Spleen (tissue), 11 donors: ENCODE results near the gene TRIM58. TPM values are rescaled to one million over a fixed set of nuclear protein-coding genes. Genes with fewer than 3 reads are reported as not detected.

Source experiments
- DNase-seq: peaks from one replicate; pipeline ENCODE4 v3.0.0-alpha.2; 2020
- H3K27ac ChIP-seq, 8 donors: fragments of 200-600 bp; sonication (generic) in 7 of 8; 1 replicate in 4 of 8; 2 replicates in 4 of 8; pipeline versions ENCODE4 v1.5.0 to v1.8.0; 2016 to 2021; ENCODE audit warnings: inconsistent platforms in 4 of 8, mild to moderate bottlenecking in 4 of 8, moderate library complexity in 1 of 8
- H3K27me3 ChIP-seq, 7 donors: fragments of 200-600 bp; sonication (generic) in 6 of 7; replicated peaks in 1 of 7; 1 replicate in 4 of 7; 2 replicates in 3 of 7; pipeline versions ENCODE4 v1.5.0 to v1.8.0; 2016 to 2021; ENCODE audit warnings: inconsistent platforms in 3 of 7, mild to moderate bottlenecking in 1 of 7
- H3K36me3 ChIP-seq, 6 donors: fragments of 200-600 bp; sonication (generic) in 5 of 6; 1 replicate in 4 of 6; 2 replicates in 2 of 6; pipeline versions ENCODE4 v1.5.0 to v1.8.0; 2016 to 2021; ENCODE audit warnings: inconsistent platforms in 2 of 6
- H3K4me1 ChIP-seq, 6 donors: fragments of 200-600 bp; sonication (generic) in 5 of 6; 1 replicate in 3 of 6; 2 replicates in 3 of 6; pipeline versions ENCODE4 v1.5.0 to v1.8.0; 2016 to 2021; ENCODE audit warnings: inconsistent platforms in 3 of 6
- H3K4me3 ChIP-seq, 8 donors: fragments of 200-600 bp; sonication (generic) in 7 of 8; 1 replicate in 4 of 8; 2 replicates in 4 of 8; pipeline versions ENCODE4 v1.5.0 to v1.8.0; 2016 to 2021; ENCODE audit warnings: inconsistent platforms in 4 of 8, mild to moderate bottlenecking in 4 of 8, moderate library complexity in 2 of 8
- H3K9me3 ChIP-seq, 8 donors: fragments of 200-600 bp; sonication (generic) in 7 of 8; 1 replicate in 4 of 8; 2 replicates in 4 of 8; pipeline versions ENCODE4 v1.5.0 to v1.8.0; 2016 to 2021; ENCODE audit warnings: inconsistent platforms in 4 of 8
- POLR2A ChIP-seq, 3 donors: fragments of 450-650 bp; IDR thresholded peaks; one replicate each; pipeline ENCODE4 v1.5.1; 2017; ENCODE audit warnings: antibody characterized with exemption in 3 of 3, mild to moderate bottlenecking in 1 of 3
- POLR2AphosphoS5 ChIP-seq, 3 donors: sonication (generic); formaldehyde crosslinking; IDR thresholded peaks; one replicate each; pipeline ENCODE4 v1.5.1; 2017; ENCODE audit warnings: antibody characterized with exemption in 3 of 3
- WGBS, 5 donors: extraction: QIAGEN DNeasy Blood & Tissue Kit in 3 of 5; methylation state at CpG; one replicate each; pipeline versions ENCODE4 v1.1.5 to v1.1.7; 2013 to 2018; 5-methylcytosine and 5-hydroxymethylcytosine counted together
- intact Hi-C: fragments of 100-400 bp; cut with DNase I; formaldehyde crosslinking; loops from one replicate; pipeline ENCODE4 v1.15.0; 2023; ENCODE audit warnings: low total_unique reads
- polyA plus RNA-seq, 3 donors: library from polyadenylated mRNA; stranded (reverse); fragments of 200-250 nt; gene quantifications; one replicate each; pipeline ENCODE4 v1.2.1, GENCODE V29; 2013
- total RNA-seq, 7 donors: library from RNA; depleted of rRNA in 3 of 7; stranded (reverse); fragments of >200 nt in 3 of 7; fragmentation: NEBNext Ultra II Directional in 4 of 7; extraction: Animal tissue kit (Norgen Biotek cat#: 25700) in 4 of 7; gene quantifications; one replicate each; pipeline versions ENCODE4 v1.1.0 to v1.2.1, GENCODE V29; 2016 to 2021
- TF ChIP-seq, protein P1 (sequence below), 11 experiments: fragments of 200-600 bp in 7 of 11; fragments of 450-650 bp in 4 of 11; sonication (generic) in 4 of 11; IDR thresholded peaks in 8 of 11; conservative IDR thresholded peaks in 3 of 11; 1 replicate in 7 of 11; 2 replicates in 4 of 11; pipeline versions ENCODE4 v1.4.0 to v1.8.0; 2016 to 2021; ENCODE audit warnings: antibody characterized with exemption in 11 of 11, inconsistent platforms in 4 of 11, mild to moderate bottlenecking in 1 of 11
- donor health status: healthy with polysubstance abuse.
- donor health status: DM: no; HTN: no; CAD: no; lungs with moderate emphysema.
- donor health status: DM: no; HTN: no; CAD: no.
- donor health status: Bipolar disorder and iron deficiency.
- donor health status: healthy.
- donor health status: DM: no; HTN: no; CAD: no.
- donor health status: DM: yes; HTN: yes; CAD: no.

Gene TRIM58
- total and polyA plus RNA-seq, 10 donors: 0.17 to 68.8 (median 5.8) TPM

DNA sequence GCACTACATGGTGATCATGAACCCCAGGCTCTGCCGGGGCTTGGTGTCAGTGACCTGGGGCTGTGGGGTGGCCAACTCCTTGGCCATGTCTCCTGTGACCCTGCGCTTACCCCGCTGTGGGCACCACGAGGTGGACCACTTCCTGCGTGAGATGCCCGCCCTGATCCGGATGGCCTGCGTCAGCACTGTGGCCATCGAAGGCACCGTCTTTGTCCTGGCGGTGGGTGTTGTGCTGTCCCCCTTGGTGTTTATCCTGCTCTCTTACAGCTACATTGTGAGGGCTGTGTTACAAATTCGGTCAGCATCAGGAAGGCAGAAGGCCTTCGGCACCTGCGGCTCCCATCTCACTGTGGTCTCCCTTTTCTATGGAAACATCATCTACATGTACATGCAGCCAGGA lies 39.0 kb downstream of the TRIM58 start:
- WGBS, 5 donors: 86 to 91% (median 88%) methylated on average over 13 to 14 of the region's 14 CpGs
- TF ChIP-seq, protein P1, sequence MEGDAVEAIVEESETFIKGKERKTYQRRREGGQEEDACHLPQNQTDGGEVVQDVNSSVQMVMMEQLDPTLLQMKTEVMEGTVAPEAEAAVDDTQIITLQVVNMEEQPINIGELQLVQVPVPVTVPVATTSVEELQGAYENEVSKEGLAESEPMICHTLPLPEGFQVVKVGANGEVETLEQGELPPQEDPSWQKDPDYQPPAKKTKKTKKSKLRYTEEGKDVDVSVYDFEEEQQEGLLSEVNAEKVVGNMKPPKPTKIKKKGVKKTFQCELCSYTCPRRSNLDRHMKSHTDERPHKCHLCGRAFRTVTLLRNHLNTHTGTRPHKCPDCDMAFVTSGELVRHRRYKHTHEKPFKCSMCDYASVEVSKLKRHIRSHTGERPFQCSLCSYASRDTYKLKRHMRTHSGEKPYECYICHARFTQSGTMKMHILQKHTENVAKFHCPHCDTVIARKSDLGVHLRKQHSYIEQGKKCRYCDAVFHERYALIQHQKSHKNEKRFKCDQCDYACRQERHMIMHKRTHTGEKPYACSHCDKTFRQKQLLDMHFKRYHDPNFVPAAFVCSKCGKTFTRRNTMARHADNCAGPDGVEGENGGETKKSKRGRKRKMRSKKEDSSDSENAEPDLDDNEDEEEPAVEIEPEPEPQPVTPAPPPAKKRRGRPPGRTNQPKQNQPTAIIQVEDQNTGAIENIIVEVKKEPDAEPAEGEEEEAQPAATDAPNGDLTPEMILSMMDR (IDR thresholded peaks at IDR 0.05 in 8 of 11, conservative IDR thresholded peaks at IDR 0.05 in 3 of 11): no peak
- TF ChIP-seq POLR2AphosphoS5 (IDR thresholded peaks at IDR 0.05) (no peak), POLR2A (IDR thresholded peaks at IDR 0.05) (no peak)
- no peak overlapping the region for H3K27ac ChIP-seq
- no peaks in the 10 kb centered on the region for H3K4me1 ChIP-seq
- no peaks in the 10 kb centered on the region for H3K27me3 ChIP-seq
- no peak for DNase-seq
- intact Hi-C loops: no loop called here
- no peak overlapping the region for H3K4me3 ChIP-seq
- peaks cover 0 to 10% (median 0%) of the 10 kb centered on the region in 6 donors for H3K36me3 ChIP-seq
- H3K9me3 ChIP-seq: peaks cover 0 to 42% (median 0%) of the 10 kb centered on the region in 8 donors

DNA sequence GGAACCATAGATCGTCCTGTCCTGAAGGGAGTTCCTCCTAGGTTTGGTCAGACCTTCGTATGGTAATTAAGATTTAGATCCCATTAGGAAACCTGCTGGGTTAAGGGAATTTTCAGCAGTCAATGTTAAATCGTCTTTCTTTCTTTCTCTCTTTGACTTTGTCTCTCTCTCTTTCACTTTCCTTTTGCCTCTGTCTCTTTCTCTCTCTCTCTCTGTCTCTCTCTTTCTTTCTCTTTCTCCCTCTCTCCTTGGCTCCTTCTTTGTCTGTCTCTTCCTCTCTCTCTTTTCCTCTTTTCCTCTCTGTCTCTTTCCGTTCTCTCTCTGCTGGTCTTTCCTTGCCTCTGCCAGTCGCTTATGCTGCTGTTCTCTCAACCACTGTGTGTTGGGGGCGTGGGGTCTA lies 47.1 kb downstream of the TRIM58 start:
- DNase-seq: no peak
- Histone ChIP-seq H3K4me3 (no peak overlapping the region), H3K36me3 (no peaks in the 10 kb centered on the region), H3K9me3 (peaks cover 0 to 23% (median 7%) of the 10 kb centered on the region in 8 donors), H3K27ac (no peak overlapping the region), H3K4me1 (peaks cover 0 to 19% (median 3%) of the 10 kb centered on the region in 6 donors), H3K27me3 (no peaks in the 10 kb centered on the region)
- 79 to 86% (median 83%) methylated on average over 6 of the region's 6 CpGs for WGBS, 5 donors
- TF ChIP-seq POLR2AphosphoS5 (IDR thresholded peaks at IDR 0.05): no peak
- no peak for TF ChIP-seq POLR2A (IDR thresholded peaks at IDR 0.05)
- TF ChIP-seq, protein P1 (IDR thresholded peaks at IDR 0.05 in 8 of 11, conservative IDR thresholded peaks at IDR 0.05 in 3 of 11): no peak
- intact Hi-C loops: no loop called here

DNA sequence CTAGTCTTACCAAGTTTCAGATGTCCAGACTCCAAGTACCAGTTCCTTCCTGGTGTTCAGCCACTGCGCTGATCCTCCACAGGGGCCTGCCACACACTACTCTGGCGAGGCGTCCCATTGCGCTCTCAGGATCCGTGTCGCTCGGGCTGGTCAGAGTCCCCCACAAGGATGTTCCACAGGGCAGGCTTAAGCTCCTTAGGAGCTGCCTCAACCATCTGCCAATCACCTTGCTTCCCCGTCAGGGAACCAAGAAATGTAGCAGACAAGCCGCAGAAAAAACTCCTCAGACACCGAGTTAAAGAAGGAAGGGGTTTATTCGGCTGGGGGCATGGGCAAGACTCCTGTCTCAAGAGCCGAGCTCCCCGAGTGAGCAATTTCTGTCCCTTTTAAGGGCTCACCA lies 48.2 kb downstream of the TRIM58 start:
- no peak for TF ChIP-seq POLR2A (IDR thresholded peaks at IDR 0.05)
- TF ChIP-seq, protein P1 (IDR thresholded peaks at IDR 0.05 in 8 of 11, conservative IDR thresholded peaks at IDR 0.05 in 3 of 11): no peak
- no peak for TF ChIP-seq POLR2AphosphoS5 (IDR thresholded peaks at IDR 0.05)
- Histone ChIP-seq H3K4me3 (no peak overlapping the region), H3K4me1 (peaks cover 0 to 19% (median 3%) of the 10 kb centered on the region in 6 donors), H3K27ac (no peak overlapping the region), H3K36me3 (no peaks in the 10 kb centered on the region), H3K27me3 (no peaks in the 10 kb centered on the region), H3K9me3 (peaks cover 0 to 16% (median 7%) of the 10 kb centered on the region in 8 donors)
- DNase-seq: no peak
- intact Hi-C loops: no loop called here
- WGBS, 5 donors: 80 to 89% (median 84%) methylated on average over 13 of the region's 13 CpGs

DNA sequence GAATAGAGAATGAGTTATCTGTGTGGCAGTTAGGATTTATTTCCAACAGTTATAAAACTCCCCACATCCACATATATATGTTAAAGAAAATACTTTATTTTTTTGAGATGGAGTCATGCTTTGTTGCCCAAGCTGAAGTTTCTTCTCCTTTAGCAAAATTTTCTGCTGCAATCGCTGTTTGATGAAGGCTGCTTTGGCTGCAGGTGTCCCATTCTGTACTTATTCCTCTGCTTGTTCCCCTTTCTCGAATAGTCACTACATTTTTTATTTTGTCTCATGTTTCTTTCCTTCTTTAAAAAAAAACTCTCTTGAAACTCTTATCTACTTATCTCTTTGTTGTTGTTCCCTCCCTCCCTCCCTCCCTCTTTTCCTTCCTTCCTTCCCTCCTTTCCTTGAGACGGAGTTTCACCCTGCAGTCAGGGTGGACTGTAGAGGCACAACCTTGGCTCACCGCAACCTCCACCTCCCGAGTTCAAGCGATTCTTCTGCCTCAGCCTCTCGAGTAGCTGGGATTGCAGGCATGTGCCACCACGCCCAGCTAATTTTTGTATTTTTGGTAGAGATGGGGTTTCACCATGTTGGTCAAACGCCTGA lies 49.0 kb downstream of the TRIM58 start:
- 15 to 28% (median 17%) methylated on average over 9 of the region's 9 CpGs for WGBS, 5 donors
- H3K9me3 ChIP-seq: peaks cover 0 to 15% (median 7%) of the 10 kb centered on the region in 8 donors
- H3K27me3 ChIP-seq: no peaks in the 10 kb centered on the region
- TF ChIP-seq, protein P1 (IDR thresholded peaks at IDR 0.05 in 8 of 11, conservative IDR thresholded peaks at IDR 0.05 in 3 of 11): no peak
- no peak for TF ChIP-seq POLR2A (IDR thresholded peaks at IDR 0.05)
- TF ChIP-seq POLR2AphosphoS5 (IDR thresholded peaks at IDR 0.05): no peak
- H3K4me3 ChIP-seq: peak overlapping the region; percentile 15 to 68 (median 28)
- no peaks in the 10 kb centered on the region for H3K36me3 ChIP-seq
- intact Hi-C loops: no loop called here
- peaks cover 0 to 19% (median 3%) of the 10 kb centered on the region in 6 donors for H3K4me1 ChIP-seq
- peak overlapping the region; percentile 32 to 82 (median 69) for H3K27ac ChIP-seq
- DNase-seq: no peak
